Measurements from ENCODE around the gene DOCK1. TPM values are rescaled to one million over a fixed set of nuclear protein-coding genes. Genes with fewer than 3 reads are reported as not detected.

Gene DOCK1
- polyA plus RNA-seq, 1 donor from 2014 or later = 2.7 TPM

DNA sequence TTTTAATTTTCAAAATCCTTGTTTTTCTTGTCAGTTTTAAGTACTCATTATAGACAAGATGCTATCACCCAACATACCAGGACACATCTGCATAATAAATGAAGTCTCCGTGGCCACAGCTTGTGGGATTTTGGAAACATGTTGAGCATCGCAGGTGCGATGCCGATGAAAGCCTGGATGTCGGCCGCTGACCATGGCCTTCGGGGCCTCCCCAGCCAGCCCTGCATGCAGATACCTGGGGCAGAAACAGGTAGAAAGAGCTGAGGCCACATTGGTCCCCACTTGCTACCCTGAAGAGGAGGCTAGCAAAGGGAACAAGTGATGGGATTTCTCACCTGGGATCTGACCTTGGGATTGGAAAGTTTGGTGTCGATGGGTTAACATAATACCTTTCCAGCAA is 123.8 kb downstream of the DOCK1 start:
- Histone ChIP-seq H3K9me3 (ENCODE audit: low read length) (no peaks in the 10 kb centered on the region), H3K9ac (ENCODE audit: low read length) (no peak overlapping the region), H3F3A (ENCODE audit: insufficient read depth, low read length, poor library complexity, severe bottlenecking) (no peaks in the 10 kb centered on the region), H3K9me2 (ENCODE audit: insufficient read depth, low read length) (no peaks in the 10 kb centered on the region), H3K36me3 (ENCODE audit: insufficient read depth, low read length) (no peaks in the 10 kb centered on the region), H3K4me2 (ENCODE audit: low read length) (no peak overlapping the region), H3K27me3 (ENCODE audit: insufficient read depth, low read depth, low read length) (no peaks in the 10 kb centered on the region), H3K4me3 (ENCODE audit: low read length) (no peak overlapping the region), H3K79me2 (replicated peaks; ENCODE audit: insufficient read depth, low read length) (no peaks in the 10 kb centered on the region), H4K20me1 (ENCODE audit: insufficient read depth) (no peaks in the 10 kb centered on the region), H3K27ac (ENCODE audit: low read length) (no peak overlapping the region), H2AFZ (ENCODE audit: low read depth, low read length) (no peak overlapping the region)
- no peak for TF ChIP-seq POLR2AphosphoS5 (IDR thresholded peaks at IDR 0.05)

DNA sequence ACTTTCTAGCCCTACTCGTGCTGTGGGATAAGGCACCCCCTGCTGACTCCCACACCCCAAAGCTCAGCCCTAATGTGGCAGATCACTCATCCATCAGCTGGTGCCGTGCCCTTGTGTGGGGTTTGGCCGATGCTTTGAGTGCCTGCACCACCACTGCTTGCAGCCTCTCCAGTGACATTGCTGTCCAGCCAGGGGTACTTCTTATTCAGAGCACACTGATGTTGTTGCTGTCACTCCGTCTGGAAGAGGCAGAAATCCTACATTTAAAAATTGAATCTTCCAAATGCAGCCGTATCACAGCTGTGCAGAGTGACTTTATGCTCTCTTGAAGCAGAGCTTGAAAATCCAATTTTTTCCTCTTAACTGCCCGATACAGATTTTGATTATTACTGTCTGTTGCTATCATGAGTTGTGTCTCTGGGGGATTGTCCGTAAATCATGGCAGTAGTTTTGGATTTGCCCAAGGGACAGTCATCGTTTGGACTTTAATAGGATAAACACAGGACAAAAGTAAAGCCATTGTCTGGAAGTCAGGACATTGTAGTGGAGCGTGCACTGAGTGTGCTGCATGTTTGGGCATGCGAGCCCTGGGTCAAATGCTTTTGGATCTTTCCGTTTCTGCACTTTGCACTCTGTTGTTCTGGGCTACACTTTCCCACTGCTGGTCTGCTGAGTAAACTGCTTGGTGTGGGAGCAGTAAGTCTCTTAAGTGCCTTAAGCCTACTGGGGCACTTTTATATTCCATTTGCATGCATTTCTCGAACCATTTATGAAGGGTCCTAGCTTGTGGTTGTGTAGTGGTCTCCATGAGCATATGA is 128.2 kb downstream of the DOCK1 start:
- H3K27ac ChIP-seq (ENCODE audit: low read length) = peak overlapping the region; percentile 73
- no peaks in the 10 kb centered on the region for H3F3A ChIP-seq (ENCODE audit: insufficient read depth, low read length, poor library complexity, severe bottlenecking)
- no peaks in the 10 kb centered on the region for H3K79me2 ChIP-seq (replicated peaks; ENCODE audit: insufficient read depth, low read length)
- peak overlapping the region; percentile 9 for H3K4me3 ChIP-seq (ENCODE audit: low read length)
- no peaks in the 10 kb centered on the region for H3K27me3 ChIP-seq (ENCODE audit: insufficient read depth, low read depth, low read length)
- no peaks in the 10 kb centered on the region for H3K9me3 ChIP-seq (ENCODE audit: low read length)
- H3K9ac ChIP-seq (ENCODE audit: low read length) = peak overlapping the region; percentile 36
- no peaks in the 10 kb centered on the region for H3K9me2 ChIP-seq (ENCODE audit: insufficient read depth, low read length)
- no peaks in the 10 kb centered on the region for H3K36me3 ChIP-seq (ENCODE audit: insufficient read depth, low read length)
- no peak overlapping the region for H2AFZ ChIP-seq (ENCODE audit: low read depth, low read length)
- TF ChIP-seq EZH2 (IDR thresholded peaks at IDR 0.05; ENCODE audit: borderline replicate concordance, insufficient read depth, low read length, poor library complexity, severe bottlenecking) (no peak), EP300 (conservative IDR thresholded peaks at IDR 0.05; ENCODE audit: poor library complexity, severe bottlenecking) (no peak), POLR2AphosphoS5 (IDR thresholded peaks at IDR 0.05) (no peak), TAF1 (IDR thresholded peaks at IDR 0.05; ENCODE audit: low read depth) (no peak), SMC3 (conservative IDR thresholded peaks at IDR 0.05; ENCODE audit: poor library complexity) (no peak)
- TF ChIP-seq, protein P1, sequence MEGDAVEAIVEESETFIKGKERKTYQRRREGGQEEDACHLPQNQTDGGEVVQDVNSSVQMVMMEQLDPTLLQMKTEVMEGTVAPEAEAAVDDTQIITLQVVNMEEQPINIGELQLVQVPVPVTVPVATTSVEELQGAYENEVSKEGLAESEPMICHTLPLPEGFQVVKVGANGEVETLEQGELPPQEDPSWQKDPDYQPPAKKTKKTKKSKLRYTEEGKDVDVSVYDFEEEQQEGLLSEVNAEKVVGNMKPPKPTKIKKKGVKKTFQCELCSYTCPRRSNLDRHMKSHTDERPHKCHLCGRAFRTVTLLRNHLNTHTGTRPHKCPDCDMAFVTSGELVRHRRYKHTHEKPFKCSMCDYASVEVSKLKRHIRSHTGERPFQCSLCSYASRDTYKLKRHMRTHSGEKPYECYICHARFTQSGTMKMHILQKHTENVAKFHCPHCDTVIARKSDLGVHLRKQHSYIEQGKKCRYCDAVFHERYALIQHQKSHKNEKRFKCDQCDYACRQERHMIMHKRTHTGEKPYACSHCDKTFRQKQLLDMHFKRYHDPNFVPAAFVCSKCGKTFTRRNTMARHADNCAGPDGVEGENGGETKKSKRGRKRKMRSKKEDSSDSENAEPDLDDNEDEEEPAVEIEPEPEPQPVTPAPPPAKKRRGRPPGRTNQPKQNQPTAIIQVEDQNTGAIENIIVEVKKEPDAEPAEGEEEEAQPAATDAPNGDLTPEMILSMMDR (IDR thresholded peaks at IDR 0.05; ENCODE audit: poor library complexity, severe bottlenecking) = no peak
- TF ChIP-seq, protein P2, sequence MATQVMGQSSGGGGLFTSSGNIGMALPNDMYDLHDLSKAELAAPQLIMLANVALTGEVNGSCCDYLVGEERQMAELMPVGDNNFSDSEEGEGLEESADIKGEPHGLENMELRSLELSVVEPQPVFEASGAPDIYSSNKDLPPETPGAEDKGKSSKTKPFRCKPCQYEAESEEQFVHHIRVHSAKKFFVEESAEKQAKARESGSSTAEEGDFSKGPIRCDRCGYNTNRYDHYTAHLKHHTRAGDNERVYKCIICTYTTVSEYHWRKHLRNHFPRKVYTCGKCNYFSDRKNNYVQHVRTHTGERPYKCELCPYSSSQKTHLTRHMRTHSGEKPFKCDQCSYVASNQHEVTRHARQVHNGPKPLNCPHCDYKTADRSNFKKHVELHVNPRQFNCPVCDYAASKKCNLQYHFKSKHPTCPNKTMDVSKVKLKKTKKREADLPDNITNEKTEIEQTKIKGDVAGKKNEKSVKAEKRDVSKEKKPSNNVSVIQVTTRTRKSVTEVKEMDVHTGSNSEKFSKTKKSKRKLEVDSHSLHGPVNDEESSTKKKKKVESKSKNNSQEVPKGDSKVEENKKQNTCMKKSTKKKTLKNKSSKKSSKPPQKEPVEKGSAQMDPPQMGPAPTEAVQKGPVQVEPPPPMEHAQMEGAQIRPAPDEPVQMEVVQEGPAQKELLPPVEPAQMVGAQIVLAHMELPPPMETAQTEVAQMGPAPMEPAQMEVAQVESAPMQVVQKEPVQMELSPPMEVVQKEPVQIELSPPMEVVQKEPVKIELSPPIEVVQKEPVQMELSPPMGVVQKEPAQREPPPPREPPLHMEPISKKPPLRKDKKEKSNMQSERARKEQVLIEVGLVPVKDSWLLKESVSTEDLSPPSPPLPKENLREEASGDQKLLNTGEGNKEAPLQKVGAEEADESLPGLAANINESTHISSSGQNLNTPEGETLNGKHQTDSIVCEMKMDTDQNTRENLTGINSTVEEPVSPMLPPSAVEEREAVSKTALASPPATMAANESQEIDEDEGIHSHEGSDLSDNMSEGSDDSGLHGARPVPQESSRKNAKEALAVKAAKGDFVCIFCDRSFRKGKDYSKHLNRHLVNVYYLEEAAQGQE (IDR thresholded peaks at IDR 0.05; ENCODE audit: borderline replicate concordance) = no peak
- no peaks in the 10 kb centered on the region for H4K20me1 ChIP-seq (ENCODE audit: insufficient read depth)
- H3K4me2 ChIP-seq (ENCODE audit: low read length) = peak overlapping the region; percentile 42

All from neural cell (in vitro differentiated cells).